SK-N-MC (cell line): ENCODE data around the gene ITGB1.

Experiments used
- DNase-seq: peaks from one replicate; pipeline ENCODE4 v3.0.0-alpha.2; 2011; ENCODE audit warnings: low read depth, low spot score
- H3K27ac ChIP-seq: fragments of 200-600 bp; sonication (generic); 2 replicates; pipeline ENCODE4 v1.5.1; 2016; ENCODE audit warnings: mixed run types
- H3K36me3 ChIP-seq: fragments of 200-600 bp; sonication (generic); 2 replicates; pipeline ENCODE4 v1.6.1; 2017; ENCODE audit warnings: antibody characterized with exemption, low read length, mixed read lengths; ENCODE audit not compliant: insufficient read depth
- H3K4me3 ChIP-seq: fragments of 200-600 bp; sonication (generic); 2 replicates; pipeline ENCODE4 v1.5.1; 2016
- H3K9ac ChIP-seq: fragments of 200-600 bp; sonication (generic); 2 replicates; pipeline ENCODE4 v1.8.0; 2017; ENCODE audit warnings: mixed run types, mixed read lengths; ENCODE audit not compliant: insufficient read length
- H3K9me3 ChIP-seq: fragments of 200-600 bp; sonication (generic); 2 replicates; pipeline ENCODE4 v1.6.1; 2017; ENCODE audit warnings: low read depth, mild to moderate bottlenecking, antibody characterized with exemption, low read length, moderate library complexity, mixed read lengths
- EZH2 ChIP-seq: fragments of 200-600 bp; sonication (generic); IDR thresholded peaks from one replicate; pipeline ENCODE4 v1.6.1; 2017; ENCODE audit warnings: antibody characterized with exemption
- FOXP2 ChIP-seq: optimal IDR thresholded peaks from 2 replicates; pipeline ENCODE3; 2011; ENCODE audit warnings: mild to moderate bottlenecking, moderate library complexity; ENCODE audit not compliant: insufficient read depth; ENCODE audit errors: extremely low read length, control extremely low read depth
- POLR2AphosphoS5 ChIP-seq: IDR thresholded peaks from 2 replicates; pipeline ENCODE4 v1.6.1; 2012; ENCODE audit warnings: mild to moderate bottlenecking, low read depth, low read length, borderline replicate concordance

Gene ITGB1

DNA sequence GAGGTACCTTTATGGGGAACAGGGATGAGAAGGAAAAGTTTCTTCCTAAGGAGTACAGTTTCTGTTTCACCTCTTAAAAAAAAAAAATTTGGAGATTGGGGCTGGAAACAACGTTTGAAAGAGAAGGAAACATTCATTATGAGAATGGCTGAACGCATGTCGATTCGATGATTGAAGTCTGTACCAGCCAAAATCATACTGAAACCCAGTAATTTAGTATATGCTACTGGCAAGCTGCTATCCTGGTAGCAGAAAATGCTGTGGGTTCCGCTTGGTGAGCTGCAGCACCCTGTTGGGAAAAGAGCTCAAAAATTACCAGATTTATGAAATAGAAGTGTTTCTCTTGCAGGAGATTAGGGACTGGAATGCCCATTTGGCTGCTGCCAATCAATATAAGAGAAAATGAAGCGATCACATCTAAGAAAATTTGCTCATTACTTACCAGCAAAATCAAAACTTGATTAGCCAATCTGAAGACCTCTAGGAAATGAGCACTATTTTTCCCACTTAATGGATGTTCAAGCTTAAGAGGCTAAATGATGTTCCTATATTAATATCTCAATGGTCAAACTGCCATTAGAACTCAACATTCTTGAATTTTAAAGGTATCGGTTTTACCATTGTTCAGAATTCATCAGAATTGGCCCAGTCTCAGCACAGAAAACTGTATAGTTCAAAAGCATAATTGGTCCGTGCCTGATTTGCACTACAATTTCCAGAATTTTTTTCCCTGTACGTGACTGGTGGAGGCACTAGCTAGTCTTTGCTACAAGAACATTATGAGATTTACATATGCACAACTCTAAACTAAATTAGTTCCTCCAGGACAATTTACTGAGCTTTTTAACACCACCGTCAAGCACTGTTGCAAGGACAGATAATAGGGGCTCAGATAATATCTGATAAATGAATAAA lies 1.2 kb upstream of the ITGB1 start:
- H3K4me3 ChIP-seq: peak overlapping the region; percentile 88
- H3K9ac ChIP-seq: peak overlapping the region; percentile 98
- no peak for DNase-seq
- TF ChIP-seq POLR2AphosphoS5 (no peak), FOXP2 (no peak), EZH2 (no peak)
- H3K27ac ChIP-seq: peak overlapping the region; percentile 94
- H3K36me3 ChIP-seq: no peaks in the 10 kb centered on the region
- no peaks in the 10 kb centered on the region for H3K9me3 ChIP-seq

DNA sequence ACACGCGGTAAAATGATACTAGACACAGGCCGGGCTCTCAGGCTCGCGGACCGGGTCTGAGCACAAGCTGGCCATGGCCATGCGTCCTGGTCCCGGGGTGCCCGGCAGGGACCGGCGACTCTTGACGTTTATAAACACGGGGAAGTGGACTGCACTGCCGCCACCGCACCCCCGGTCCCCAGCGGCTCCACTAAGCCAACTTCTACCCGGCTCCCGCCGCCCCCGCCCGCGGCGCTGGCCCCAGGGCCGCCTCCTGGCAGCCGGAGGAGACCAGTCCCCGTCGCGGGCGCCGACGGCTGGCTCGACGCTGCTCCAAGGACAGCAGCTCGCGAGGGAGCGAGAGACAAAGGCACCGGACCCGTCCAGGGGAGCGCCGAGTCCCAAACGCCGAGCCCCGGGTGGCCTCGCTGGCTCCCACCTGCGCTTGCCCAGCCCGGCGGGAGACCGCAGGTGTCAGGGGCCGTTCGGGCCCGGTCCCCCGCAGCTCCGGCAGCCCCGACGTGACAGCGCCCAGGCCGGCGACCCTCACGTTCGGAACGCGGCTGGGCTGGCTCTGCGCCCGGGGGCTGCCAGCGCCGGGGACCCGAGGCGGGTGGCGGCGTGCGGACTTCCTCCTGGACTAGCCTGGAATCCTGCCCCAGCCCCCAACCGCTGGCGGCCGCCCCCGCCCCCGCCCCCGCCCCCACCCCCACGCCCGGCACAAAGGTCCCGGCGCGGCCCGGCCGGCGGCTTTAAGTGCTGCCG lies 517 bp downstream of the ITGB1 start:
- TF ChIP-seq EZH2 (no peak), FOXP2 (no peak), POLR2AphosphoS5 (no peak)
- peak overlapping the region; percentile 42 for H3K27ac ChIP-seq
- H3K36me3 ChIP-seq: no peaks in the 10 kb centered on the region
- H3K9ac ChIP-seq: peak overlapping the region; percentile 81
- DNase-seq: no peak
- H3K9me3 ChIP-seq: no peaks in the 10 kb centered on the region
- H3K4me3 ChIP-seq: peak overlapping the region; percentile 82

DNA sequence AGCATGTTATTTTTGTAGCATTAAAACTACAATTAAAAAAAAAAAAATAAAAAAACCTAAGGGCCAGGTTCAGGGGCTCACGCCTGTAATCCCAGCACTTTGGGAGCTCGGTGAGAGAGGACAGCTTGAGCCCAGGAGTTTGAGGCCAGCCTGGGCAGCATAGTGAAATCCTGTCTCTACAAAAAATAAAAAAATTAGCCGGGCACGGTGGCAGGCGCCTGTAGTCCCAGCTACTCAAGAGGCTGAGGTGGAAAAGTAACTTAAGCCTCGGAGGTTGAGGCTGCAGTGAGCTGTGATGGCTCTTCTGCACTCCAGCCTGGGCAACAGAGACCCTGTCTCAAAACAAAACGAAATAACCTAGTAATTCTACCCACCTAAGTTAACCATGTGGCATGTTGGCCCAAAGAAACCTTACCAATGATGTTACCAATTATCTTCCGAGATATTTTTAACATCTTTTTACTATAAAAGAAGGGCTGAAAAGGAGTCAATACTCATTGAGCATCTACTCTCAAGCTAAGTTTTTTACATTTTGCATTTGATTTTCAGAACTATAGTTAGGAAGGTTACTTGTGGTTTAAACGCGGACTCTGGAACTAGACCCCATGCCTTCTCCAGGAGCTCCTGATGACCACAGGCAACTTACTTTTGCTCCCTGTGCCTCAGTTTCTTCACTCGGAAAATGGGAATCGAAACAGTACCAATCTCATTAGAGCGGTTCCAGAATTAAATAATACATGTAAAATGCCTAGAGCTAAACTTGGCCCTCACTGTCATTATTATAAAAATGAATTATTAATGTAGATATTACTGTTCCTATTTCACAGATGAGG lies 1.4 kb downstream of the ITGB1 start:
- Histone ChIP-seq H3K4me3 (peak overlapping the region; percentile 82), H3K9ac (peak overlapping the region; percentile 81), H3K27ac (no peak overlapping the region), H3K36me3 (no peaks in the 10 kb centered on the region), H3K9me3 (no peaks in the 10 kb centered on the region)
- no peak for DNase-seq
- TF ChIP-seq FOXP2 (no peak), EZH2 (no peak), POLR2AphosphoS5 (no peak)

DNA sequence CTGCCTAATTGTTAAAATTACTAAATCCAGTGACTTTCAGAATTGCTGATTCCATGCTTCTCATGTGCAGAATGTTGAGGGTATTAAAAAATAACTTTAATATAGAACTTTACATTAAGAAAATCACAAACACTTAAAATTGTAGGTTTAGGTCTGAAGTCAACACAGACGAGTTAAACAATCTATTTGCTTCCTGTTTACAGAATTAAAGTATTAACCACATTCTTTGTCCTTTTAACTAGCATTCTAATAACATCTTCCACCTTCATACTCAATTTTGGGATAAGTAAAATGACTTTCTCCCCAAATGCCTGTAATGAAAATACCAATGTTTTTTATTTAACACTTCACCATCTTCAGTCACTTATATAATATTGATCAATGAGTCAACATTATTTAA lies 2.2 kb downstream of the ITGB1 start:
- Histone ChIP-seq H3K27ac (no peak overlapping the region), H3K4me3 (peak overlapping the region; percentile 82), H3K9ac (peak overlapping the region; percentile 81), H3K36me3 (no peaks in the 10 kb centered on the region), H3K9me3 (no peaks in the 10 kb centered on the region)
- no peak for TF ChIP-seq POLR2AphosphoS5
- TF ChIP-seq FOXP2: no peak
- TF ChIP-seq EZH2: no peak
- DNase-seq: no peak

DNA sequence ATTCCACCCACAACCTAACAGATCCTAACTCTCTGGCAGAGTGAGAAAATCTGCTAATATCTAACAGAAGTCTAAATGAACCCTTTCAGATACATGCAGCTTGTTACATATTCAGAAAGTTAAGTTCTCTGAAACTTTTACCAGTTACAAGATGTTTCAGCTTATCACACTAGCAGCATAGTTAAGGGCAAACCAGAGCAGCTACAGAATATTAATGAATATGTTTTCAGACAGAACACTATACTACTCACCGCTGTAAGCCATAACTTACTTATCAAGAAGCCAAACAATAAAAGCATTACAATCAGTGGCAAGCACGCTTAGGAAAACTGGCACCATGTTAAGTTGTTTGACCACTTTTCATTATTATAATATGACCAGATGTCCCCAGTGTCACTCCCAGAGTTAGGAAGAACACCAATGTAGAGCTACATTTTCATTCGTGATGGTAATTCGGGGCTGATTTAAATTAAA lies 2.7 kb downstream of the ITGB1 start:
- H3K4me3 ChIP-seq: peak overlapping the region; percentile 82
- peak overlapping the region; percentile 81 for H3K9ac ChIP-seq
- TF ChIP-seq POLR2AphosphoS5 (no peak), EZH2 (no peak), FOXP2 (no peak)
- no peaks in the 10 kb centered on the region for H3K36me3 ChIP-seq
- DNase-seq: no peak
- H3K27ac ChIP-seq: 0 out of 2 replicates have a peak overlapping the region, but pooled peaks have one; percentile 9
- no peaks in the 10 kb centered on the region for H3K9me3 ChIP-seq

DNA sequence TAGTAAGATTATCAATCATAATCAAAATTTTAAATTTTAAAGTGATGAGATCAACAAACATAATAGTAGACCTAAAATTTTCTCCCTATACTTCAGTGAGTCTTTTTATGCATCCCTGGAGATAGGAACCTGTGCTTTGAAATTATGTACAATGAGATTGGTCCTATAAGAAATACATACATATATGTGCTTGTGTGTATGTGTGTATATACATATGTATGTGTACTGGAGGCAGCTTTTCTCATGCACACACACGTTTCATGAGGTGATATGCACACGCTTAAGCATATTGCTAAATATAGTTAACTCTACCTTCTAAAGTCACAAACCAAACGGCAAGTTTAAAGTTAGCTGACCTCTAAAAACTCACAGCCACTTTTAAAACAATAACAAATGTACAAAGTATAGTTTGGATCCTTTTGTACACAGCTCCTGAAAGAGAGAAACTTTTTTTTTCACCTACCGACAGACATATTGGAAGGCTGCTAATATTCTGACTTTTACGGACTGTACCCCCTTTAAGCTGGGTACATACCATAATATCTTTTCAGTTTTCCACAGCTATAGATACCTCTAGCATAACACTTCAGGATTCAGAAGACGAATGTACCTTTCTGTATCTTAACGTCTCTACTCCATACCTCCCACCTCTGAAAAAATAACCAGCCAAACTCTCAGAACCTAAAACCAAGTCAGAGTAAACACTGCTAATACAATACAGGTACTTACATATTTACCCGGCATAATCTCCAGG lies 3.3 kb downstream of the ITGB1 start:
- peak overlapping the region; percentile 82 for H3K4me3 ChIP-seq
- no peaks in the 10 kb centered on the region for H3K36me3 ChIP-seq
- H3K27ac ChIP-seq: 0 out of 2 replicates have a peak overlapping the region, but pooled peaks have one; percentile 9
- H3K9ac ChIP-seq: peak overlapping the region; percentile 81
- no peaks in the 10 kb centered on the region for H3K9me3 ChIP-seq
- TF ChIP-seq EZH2: no peak
- TF ChIP-seq FOXP2: no peak
- no peak for TF ChIP-seq POLR2AphosphoS5
- no peak for DNase-seq

DNA sequence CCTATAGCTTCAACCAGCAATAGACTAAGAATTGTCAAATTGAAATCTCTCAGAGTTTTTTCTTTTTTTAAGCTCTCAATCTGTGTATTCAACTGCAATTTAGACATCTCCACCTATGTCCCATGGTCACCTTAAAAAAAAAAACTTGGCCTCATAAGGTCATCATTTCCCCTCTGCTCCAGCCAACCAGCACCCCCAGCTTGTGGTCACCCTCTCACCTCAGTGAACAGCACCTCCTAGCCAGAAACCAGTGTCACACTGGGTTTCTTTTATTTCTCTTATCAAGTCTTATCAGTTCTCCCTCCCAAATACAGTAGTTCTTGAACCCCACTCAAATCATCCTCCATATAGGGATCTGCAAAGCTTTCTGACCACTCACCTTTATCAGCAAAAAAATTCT lies 4.0 kb downstream of the ITGB1 start:
- Histone ChIP-seq H3K27ac (no peak overlapping the region), H3K9ac (no peak overlapping the region), H3K36me3 (no peaks in the 10 kb centered on the region), H3K9me3 (no peaks in the 10 kb centered on the region), H3K4me3 (no peak overlapping the region)
- TF ChIP-seq FOXP2 (no peak), POLR2AphosphoS5 (no peak), EZH2 (no peak)
- DNase-seq: no peak
